PC-9 (cell line): ENCODE measurements around the gene KCNA10. TPM values are rescaled to one million over a fixed set of nuclear protein-coding genes. Genes with fewer than 3 reads are reported as not detected.

ENCODE experiments used
- BruUV-seq: library from RNA; stranded (reverse); fragments of 400-500 nt; replicated peaks from 2 replicates; lab custom pipeline; 2021; lab: Mats Ljungman, UMichigan
- CTCF ChIA-PET: fragments of 300-600 bp; sonication (Branson Sonifier 250); formaldehyde crosslinking; loops from one replicate; lab custom pipeline; 2022; ENCODE audit warnings: antibody characterized with exemption; lab: Charles Lee
- POLR2A ChIA-PET: fragments of 300-600 bp; sonication (Branson Sonifier 250); formaldehyde crosslinking; loops from one replicate; lab custom pipeline; 2022; ENCODE audit warnings: antibody characterized with exemption; ENCODE audit not compliant: unreplicated experiment; lab: Charles Lee
- DNase-seq, 2 experiments: peaks; one replicate each; pipeline versions ENCODE4 v3.0.0 to v3.0.0-alpha.2; 2015 to 2022; ENCODE audit warnings: mixed read lengths in 1 of 2
- H2AFZ ChIP-seq: fragments of 200-600 bp; sonication (generic); 2 replicates; pipeline ENCODE4 v1.8.1; 2017; ENCODE audit warnings: antibody characterized with exemption
- H3F3A ChIP-seq: fragments of 200-600 bp; sonication (generic); 2 replicates; pipeline ENCODE4 v1.8.1; 2017; ENCODE audit warnings: antibody characterized with exemption, mild to moderate bottlenecking, low read depth; ENCODE audit not compliant: insufficient read depth
- H3K27ac ChIP-seq: fragments of 200-600 bp; sonication (generic); 2 replicates; pipeline ENCODE4 v1.6.1; 2016; ENCODE audit warnings: mixed run types
- H3K27me3 ChIP-seq: fragments of 200-600 bp; sonication (generic); 2 replicates; pipeline ENCODE4 v1.6.1; 2016; ENCODE audit warnings: low read depth, mixed run types; ENCODE audit not compliant: insufficient read depth
- H3K36me3 ChIP-seq: fragments of 200-600 bp; sonication (generic); 2 replicates; pipeline ENCODE4 v1.6.1; 2016; ENCODE audit warnings: low read depth, mixed run types
- H3K4me1 ChIP-seq: fragments of 200-600 bp; sonication (generic); replicated peaks from 2 replicates; pipeline ENCODE4 v1.6.1; 2016; ENCODE audit warnings: mixed run types; ENCODE audit not compliant: insufficient read depth
- H3K4me2 ChIP-seq: fragments of 200-600 bp; sonication (generic); 2 replicates; pipeline ENCODE4 v1.6.1; 2017; ENCODE audit warnings: mixed run types
- H3K4me3 ChIP-seq: fragments of 200-600 bp; sonication (generic); 2 replicates; pipeline ENCODE4 v1.6.1; 2016; ENCODE audit warnings: mixed run types
- H3K79me2 ChIP-seq: fragments of 200-600 bp; sonication (generic); 2 replicates; pipeline ENCODE4 v1.6.1; 2017; ENCODE audit warnings: low read depth, mixed run types
- H3K9me2 ChIP-seq: fragments of 200-600 bp; sonication (generic); 2 replicates; pipeline ENCODE4 v1.8.1; 2017; ENCODE audit warnings: mild to moderate bottlenecking; ENCODE audit not compliant: insufficient read depth
- H3K9me3 ChIP-seq: fragments of 200-600 bp; sonication (generic); 2 replicates; pipeline ENCODE4 v1.8.1; 2016; ENCODE audit warnings: low read depth; ENCODE audit not compliant: insufficient read depth
- H4K20me1 ChIP-seq: fragments of 200-600 bp; sonication (generic); 2 replicates; pipeline ENCODE4 v1.8.1; 2017; ENCODE audit not compliant: insufficient read depth
- EZH2 ChIP-seq: fragments of 200-600 bp; sonication (generic); IDR thresholded peaks from 2 replicates; pipeline ENCODE4 v1.8.0; 2017; ENCODE audit warnings: antibody characterized with exemption, low read depth
- intact Hi-C: fragments of 100-400 bp; cut with micrococcal nuclease; formaldehyde crosslinking; loops from one replicate; pipeline ENCODE4 v1.10.0; 2022; ENCODE audit not compliant: unreplicated experiment
- total RNA-seq: library from RNA; stranded (reverse); gene quantifications from 2 replicates; pipeline ENCODE4 v1.2.3, GENCODE V29; 2021
- TF ChIP-seq, protein P1 (sequence below): fragments of 200-600 bp; sonication (generic); conservative IDR thresholded peaks from 2 replicates; pipeline ENCODE4 v1.6.1; 2017; ENCODE audit warnings: mixed run types, antibody characterized with exemption, mild to moderate bottlenecking, moderate library complexity

KCNA10 gene
- total RNA-seq, 1 experiment from 2014 or later, result not detected

DNA sequence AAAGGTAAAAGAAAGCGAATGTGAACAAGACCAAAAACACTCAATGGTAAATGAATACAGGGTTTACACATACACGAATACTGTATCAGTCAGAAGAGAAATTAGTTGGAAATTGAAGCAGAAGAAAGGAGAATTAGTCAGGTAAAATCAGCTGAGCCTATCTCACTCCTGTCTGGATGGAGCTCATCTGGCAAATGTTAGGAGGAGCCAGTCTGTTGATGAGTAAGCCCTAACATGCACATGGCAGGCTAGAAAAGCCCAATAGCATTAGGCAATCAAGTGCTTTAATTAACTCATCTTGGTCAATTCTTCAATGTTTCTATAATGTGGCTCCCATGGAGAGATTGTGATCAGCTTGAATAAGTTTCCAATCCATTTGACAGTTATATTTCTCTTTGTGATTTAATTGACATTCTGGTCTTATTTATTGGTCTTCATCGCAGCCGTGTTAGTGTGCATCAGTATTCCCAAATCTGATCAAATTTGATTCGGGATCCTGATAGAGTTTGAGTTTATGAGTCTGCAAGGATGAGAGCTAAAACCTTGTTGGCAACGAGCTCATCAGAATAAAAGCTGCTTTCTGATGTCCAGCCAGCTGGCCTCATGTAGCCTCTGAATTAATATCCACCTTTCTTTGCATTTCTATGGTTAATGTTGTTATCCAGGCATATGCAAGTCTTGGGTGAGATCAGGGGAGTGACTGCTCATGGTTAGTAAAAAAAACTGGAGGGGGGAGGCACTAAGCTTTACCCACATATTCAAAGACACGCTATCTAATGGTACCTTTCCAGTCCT is 22.1 kb upstream of the KCNA10 start:
- Histone ChIP-seq H2AFZ (no peak overlapping the region), H3K4me3 (no peak overlapping the region), H3K27me3 (peaks cover 78% of the 10 kb centered on the region), H3K4me2 (no peak overlapping the region), H3K9me2 (no peaks in the 10 kb centered on the region), H3K79me2 (no peaks in the 10 kb centered on the region), H3K9me3 (no peaks in the 10 kb centered on the region), H4K20me1 (no peaks in the 10 kb centered on the region), H3K36me3 (no peaks in the 10 kb centered on the region), H3F3A (no peaks in the 10 kb centered on the region), H3K4me1 (no peaks in the 10 kb centered on the region), H3K27ac (no peak overlapping the region)
- no TSS peak for BruUV-seq
- POLR2A ChIA-PET, result no interaction called here
- CTCF ChIA-PET, result no interaction called here
- no peak for DNase-seq
- intact Hi-C loops, result no loop called here
- no peak for TF ChIP-seq EZH2
- TF ChIP-seq, protein P1, sequence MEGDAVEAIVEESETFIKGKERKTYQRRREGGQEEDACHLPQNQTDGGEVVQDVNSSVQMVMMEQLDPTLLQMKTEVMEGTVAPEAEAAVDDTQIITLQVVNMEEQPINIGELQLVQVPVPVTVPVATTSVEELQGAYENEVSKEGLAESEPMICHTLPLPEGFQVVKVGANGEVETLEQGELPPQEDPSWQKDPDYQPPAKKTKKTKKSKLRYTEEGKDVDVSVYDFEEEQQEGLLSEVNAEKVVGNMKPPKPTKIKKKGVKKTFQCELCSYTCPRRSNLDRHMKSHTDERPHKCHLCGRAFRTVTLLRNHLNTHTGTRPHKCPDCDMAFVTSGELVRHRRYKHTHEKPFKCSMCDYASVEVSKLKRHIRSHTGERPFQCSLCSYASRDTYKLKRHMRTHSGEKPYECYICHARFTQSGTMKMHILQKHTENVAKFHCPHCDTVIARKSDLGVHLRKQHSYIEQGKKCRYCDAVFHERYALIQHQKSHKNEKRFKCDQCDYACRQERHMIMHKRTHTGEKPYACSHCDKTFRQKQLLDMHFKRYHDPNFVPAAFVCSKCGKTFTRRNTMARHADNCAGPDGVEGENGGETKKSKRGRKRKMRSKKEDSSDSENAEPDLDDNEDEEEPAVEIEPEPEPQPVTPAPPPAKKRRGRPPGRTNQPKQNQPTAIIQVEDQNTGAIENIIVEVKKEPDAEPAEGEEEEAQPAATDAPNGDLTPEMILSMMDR, result no peak

DNA sequence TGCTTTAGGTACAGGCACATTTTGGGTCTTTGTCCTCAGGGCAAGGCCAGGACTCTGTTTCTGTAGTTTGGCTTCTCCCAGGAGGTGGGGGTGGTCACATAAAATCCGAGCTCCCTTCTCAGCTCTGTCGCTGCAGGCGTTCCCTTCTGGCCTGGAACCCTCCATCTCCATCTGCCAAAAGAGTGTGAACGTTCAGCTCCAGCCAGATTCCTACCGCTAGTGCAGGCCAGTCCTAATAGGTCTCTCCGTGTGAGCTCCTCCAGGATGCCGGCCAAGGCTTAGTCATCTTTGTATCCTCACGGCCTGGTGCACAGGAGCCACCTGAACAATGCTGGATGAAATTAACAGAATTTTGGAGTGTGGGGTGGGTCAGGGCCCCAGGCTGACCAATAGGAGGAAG is 19.9 kb upstream of the KCNA10 start:
- Histone ChIP-seq H3K4me3 (no peak overlapping the region), H3K4me2 (no peak overlapping the region), H3K4me1 (no peaks in the 10 kb centered on the region), H3K79me2 (no peaks in the 10 kb centered on the region), H3K27ac (no peak overlapping the region), H3K27me3 (peaks cover 81% of the 10 kb centered on the region), H4K20me1 (no peaks in the 10 kb centered on the region), H3K9me3 (no peaks in the 10 kb centered on the region), H3F3A (no peaks in the 10 kb centered on the region), H3K9me2 (no peaks in the 10 kb centered on the region), H2AFZ (no peak overlapping the region), H3K36me3 (no peaks in the 10 kb centered on the region)
- POLR2A ChIA-PET, result no interaction called here
- no peak for DNase-seq
- intact Hi-C loops, result no loop called here
- CTCF ChIA-PET, result interaction anchor here (0.6 kb wide), 1 partner anchor 366 kb away, joined by 5 read pairs; no protein-coding TSS in a partner anchor
- TF ChIP-seq, protein P1, result no peak
- TF ChIP-seq EZH2, result no peak
- no TSS peak for BruUV-seq

DNA sequence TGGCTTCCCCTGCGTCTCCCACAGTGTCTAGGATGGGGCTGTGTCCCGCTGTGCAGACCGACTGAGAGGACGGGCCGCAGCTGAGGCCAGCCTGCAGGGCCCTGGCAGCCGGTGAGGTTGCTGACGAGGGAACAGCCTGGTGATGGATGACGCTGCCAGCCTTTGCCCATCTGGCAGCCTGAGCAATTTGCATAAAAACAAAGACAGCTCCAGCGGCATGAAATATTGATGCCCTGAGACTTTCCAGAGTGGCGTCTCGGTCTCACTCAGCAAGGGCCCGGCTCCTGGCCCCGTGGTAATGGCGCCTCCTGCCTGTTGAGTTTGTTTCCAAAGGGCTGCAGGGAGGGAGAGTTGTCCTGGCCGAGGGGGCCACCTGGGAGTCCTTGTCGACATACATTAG is 19.1 kb upstream of the KCNA10 start:
- Histone ChIP-seq H4K20me1 (no peaks in the 10 kb centered on the region), H3K4me1 (no peaks in the 10 kb centered on the region), H3K79me2 (no peaks in the 10 kb centered on the region), H3K9me2 (no peaks in the 10 kb centered on the region), H2AFZ (no peak overlapping the region), H3K36me3 (no peaks in the 10 kb centered on the region), H3F3A (no peaks in the 10 kb centered on the region), H3K27ac (no peak overlapping the region), H3K9me3 (no peaks in the 10 kb centered on the region), H3K27me3 (peaks cover 82% of the 10 kb centered on the region), H3K4me2 (no peak overlapping the region), H3K4me3 (no peak overlapping the region)
- TF ChIP-seq, protein P1, result no peak
- TF ChIP-seq EZH2, result no peak
- ChIA-PET CTCF (no interaction called here), POLR2A (interaction anchor here (0.6 kb wide), 1 partner anchor 405 kb away, joined by 3 read pairs; no protein-coding TSS in a partner anchor)
- no TSS peak for BruUV-seq
- no peak for DNase-seq
- intact Hi-C loops, result no loop called here
